ENCODE measurements around the gene TXNRD1.
"Not testable (repeated sequence)": the region's sequence is repeated elsewhere in the genome, so short reads cannot be mapped to it uniquely, and the experiment has no call there.

Gene TXNRD1

DNA sequence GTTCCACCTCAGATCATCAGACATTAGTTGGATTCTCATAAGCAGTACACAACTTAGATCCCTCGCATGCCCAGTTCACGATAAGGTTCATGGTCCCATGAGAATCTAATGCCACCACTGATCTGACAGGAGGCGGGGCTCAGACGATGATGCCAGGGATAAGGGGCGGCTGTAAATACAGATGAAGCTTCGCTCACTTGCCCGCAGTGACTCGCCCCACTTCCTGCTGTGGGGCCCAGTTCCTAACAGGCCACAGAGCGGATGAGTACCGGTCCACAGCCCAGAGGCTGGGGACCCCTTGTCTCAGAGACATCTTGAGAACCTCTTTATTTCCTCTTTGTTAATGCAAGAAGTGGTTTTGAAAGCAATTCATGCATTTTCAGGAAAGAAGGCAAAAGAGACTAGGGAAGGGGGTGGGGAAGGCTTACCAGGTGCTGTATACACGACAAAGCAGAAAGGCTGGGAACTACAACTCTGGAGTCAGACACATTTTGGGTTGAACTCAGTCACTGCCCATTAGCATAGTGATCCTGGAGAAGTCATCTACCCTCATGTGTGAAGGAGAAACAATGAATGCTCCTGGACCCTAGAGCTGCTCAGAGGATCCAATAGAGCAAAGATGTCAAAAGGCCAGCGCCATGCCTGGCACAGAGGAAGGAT is 156.6 kb downstream of the TXNRD1 start:
- DNase-seq (ENCODE audit: low read depth in 2 of 2) = peak in 1 of 2 donors; percentile 3

DNA sequence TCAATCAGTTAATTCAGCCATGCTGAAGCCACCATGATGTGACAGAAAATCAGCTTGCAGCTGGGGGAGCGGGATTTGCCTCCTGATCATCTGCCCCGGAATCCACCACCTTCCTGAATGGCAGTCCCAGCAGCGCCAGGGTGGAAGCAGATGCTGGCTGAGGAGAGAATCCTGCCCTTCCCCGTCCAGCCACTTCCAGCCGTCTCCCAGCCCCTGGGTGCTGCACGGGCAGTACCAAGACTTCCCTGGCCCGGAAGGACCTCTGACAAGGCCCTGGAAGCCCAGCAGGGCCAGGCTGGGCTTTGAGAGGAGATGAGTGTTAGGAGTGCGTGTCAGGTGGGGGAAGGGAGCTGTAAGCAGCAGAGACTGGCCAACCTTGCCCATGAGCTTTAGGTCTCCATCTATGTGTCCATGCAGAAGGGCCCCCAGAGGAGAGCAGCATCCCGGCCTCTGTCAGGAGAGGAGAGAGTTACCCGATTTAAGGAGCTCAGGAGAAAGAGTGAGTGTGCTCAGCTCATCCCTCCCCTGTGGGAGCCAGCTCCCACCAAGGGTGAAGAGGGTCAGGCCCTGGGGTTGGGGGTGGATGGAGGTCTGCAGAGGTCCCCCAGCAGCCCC is 157.2 kb downstream of the TXNRD1 start:
- DNase-seq (ENCODE audit: low read depth in 2 of 2) = no peak

DNA sequence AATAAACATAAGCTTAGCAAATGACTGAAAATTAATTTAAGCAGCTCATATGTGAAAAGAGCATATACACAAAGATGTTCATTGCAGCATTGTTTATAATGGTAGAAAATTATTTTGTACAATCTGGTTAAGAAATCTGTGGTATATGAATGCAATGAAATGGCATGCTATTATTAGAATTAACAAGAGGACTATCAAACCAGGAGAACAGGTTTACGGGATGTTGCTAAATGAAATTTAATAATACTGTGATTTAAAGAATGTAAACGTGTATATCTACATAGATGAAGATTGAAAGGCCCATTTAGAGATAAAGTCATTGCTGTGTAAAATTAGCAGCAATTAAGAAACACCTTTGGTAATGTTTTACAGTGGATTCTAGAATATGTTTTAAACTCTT is 158.5 kb downstream of the TXNRD1 start:
- DNase-seq (ENCODE audit: low read depth in 2 of 2) = no peak

GRCh38 chr12:104374806-104375205 is 159.2 kb downstream of the TXNRD1 start:
- no peak for DNase-seq (ENCODE audit: low read depth in 2 of 2)

DNA sequence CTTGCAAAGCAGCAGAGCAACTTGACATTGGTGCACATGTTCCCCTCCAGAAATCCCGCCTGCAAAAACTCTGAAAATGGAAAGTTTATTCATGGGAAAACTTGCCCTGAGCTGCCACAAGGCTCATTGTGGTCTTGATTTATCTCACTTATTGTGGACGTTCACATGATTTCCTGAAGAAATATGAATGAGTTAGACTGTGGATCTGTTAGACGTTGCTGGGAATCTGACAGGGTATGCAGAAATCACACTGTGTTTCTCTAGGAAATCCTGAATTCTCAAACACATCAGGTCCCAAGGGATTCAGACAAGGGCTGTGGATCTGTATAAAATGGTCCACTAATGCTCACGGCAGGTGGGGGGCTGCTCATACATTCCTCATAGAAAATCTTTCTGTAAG is 160.2 kb downstream of the TXNRD1 start:
- DNase-seq (ENCODE audit: low read depth in 2 of 2) = no peak

GRCh38 chr12:104376650-104377513 is 161.3 kb downstream of the TXNRD1 start:
- no peak for DNase-seq (ENCODE audit: low read depth in 2 of 2)

GRCh38 chr12:104377514-104377812 is 161.9 kb downstream of the TXNRD1 start:
- no peak for DNase-seq (ENCODE audit: low read depth in 2 of 2)

DNA sequence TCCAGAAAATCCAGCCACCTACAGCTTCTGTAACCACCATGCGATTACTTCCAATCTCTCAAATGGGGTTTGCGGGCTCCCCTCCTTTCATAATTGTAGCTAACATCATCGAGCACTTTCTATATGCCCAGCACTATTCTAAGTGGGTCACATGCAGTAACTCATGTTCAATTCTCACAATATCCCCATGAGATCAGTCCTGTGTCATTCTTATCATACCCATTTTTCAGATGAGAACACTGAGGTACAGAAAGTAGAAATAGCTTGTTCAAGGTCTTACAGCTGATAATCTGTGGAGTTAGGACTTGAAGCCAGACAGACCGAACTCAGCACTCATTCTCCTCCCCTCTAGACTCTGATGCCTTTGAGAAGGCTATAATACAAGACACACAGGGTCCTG is 162.8 kb downstream of the TXNRD1 start:
- no peak for DNase-seq (ENCODE audit: low read depth in 2 of 2)

DNA sequence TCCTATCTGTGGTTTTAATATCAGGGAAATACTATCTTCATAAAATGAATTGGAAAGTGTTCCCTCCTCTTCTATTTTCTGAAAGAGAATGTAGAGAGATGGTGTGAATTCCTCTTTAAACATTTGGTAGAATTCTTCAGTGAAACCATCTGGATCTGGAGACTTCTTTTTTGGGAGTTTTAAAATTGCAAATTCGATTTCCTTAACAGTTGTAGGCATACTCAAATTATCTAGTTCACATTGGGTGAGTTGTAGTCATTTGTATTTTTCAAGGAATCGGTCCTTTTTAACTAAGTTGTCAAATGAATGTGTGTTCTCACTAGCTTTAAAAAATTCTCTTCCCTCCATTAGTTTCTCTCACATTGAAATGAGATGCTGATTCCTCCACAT is 165.8 kb downstream of the TXNRD1 start:
- no peak for DNase-seq (ENCODE audit: low read depth in 2 of 2)

- DNase-seq (ENCODE audit: low read depth in 2 of 2) = peak; percentile 65 to 69
Observed at GRCh38 chr12:104381731-104382480, 166.3 kb downstream of the TXNRD1 start.

DNA sequence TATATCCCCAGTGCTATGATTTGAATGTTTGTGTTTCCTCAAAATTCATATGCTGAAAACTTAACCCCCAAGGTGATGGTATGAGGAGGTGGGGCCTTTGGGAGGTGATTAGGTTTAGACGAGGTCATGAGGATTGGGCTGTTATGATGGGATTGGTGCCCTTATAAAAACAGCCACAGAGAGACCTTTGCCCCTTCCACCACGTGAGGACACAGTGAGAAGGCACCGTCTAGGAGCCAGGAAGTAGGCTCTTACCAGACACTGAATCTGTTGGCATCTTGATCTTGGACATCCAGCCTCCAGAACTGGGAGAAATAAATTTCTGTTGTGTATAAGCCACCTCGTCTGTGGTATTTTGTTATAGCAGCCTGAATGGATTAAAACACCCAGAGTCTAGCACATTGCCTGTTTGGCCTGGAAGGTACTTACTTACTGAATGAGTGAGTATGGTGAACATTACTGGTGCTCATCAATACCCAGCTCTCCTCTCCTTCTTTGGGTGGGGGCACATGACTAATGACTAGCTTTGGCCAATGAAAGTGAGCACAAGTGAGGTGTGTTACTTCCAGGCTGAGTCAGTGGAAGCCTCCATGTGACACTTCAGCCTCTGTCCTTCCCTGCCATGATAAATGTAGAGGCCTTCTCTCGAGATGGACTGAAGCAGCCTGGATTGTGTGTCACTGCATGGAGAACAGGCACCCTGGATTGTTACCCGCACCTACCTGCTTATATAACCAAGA is 168.7 kb downstream of the TXNRD1 start:
- DNase-seq (ENCODE audit: low read depth in 2 of 2) = no peak

- no peak for DNase-seq (ENCODE audit: low read depth in 2 of 2)
Observed at GRCh38 chr12:104385510-104385909, 169.9 kb downstream of the TXNRD1 start.

- no peak for DNase-seq (ENCODE audit: low read depth in 2 of 2)
Observed at GRCh38 chr12:104386461-104386860, 170.9 kb downstream of the TXNRD1 start.

DNA sequence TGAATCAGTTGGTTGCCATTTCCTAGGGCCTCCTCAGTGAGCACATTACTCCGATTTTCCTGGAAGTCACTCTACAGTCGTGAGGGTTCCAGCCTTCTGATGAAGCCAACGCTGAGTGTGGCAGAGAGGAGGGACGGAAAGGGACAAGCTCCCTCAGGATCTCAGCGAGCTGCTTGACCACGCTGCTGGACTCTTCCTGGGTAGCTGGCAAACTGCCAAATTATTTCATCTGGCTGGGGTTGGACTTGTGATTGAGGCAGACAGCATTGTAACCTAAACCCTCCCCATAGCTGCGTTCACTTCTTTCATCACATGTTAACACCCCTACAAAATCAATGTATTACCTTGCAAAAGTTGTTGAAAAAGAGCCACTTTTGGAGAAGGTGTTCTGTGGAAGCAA is 171.6 kb downstream of the TXNRD1 start:
- DNase-seq (ENCODE audit: low read depth in 2 of 2) = no peak

DNA sequence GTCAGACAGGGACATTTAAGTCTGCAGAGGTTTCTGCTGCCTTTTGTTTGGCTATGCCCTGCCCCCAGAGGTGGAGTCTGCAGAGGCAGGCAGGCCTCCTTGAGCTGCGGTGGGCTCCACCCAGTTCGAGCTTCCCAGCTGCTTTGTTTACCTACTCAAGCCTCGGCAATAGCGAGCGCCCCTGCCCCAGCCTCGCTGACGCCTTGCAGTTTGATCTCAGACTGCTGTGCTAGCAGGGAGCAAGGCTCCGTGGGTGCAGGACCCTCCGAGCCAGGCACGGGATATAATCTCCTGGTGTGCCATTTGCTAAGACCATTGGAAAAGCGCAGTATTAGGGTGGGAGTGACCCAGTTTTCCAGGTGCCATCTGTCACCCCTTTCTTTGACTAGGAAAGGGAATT is 178.5 kb downstream of the TXNRD1 start:
- DNase-seq (ENCODE audit: low read depth in 2 of 2) = not testable (repeated sequence)
